ENCODE data around the gene CCNYL1. TPM values are rescaled to one million over a fixed set of nuclear protein-coding genes. Genes with fewer than 3 reads are reported as not detected.
"Not testable (repeated sequence)": the region's sequence is repeated elsewhere in the genome, so short reads cannot be mapped to it uniquely, and the experiment has no call there.

CCNYL1 gene
- total RNA-seq, 2 experiments from 2014 or later = 4.2 to 24.2 TPM

- ChIA-PET POLR2A (interaction anchor here (0.6 to 1.0 kb wide), 7 partner anchors 11 to 107 kb away, joined by 3 to 4 read pairs (median 3); partner anchors contain the start of gene CCNYL1), CTCF (ENCODE audit: unreplicated experiment) (interaction anchor here (1.2 kb wide), 2 partner anchors 9 to 306 kb away, joined by 3 to 6 read pairs; no protein-coding TSS in a partner anchor)
- H3K4me3 ChIP-seq (ENCODE audit: low read depth, low read length, poor library complexity, severe bottlenecking) = no peak overlapping the region
- peaks cover 30% of the 10 kb centered on the region for H3K36me3 ChIP-seq (ENCODE audit: insufficient read depth, low read length)
- no peak for TF ChIP-seq EZH2phosphoT487 (IDR thresholded peaks at IDR 0.05; ENCODE audit: borderline replicate concordance, low read depth, low read length)
- TF ChIP-seq, protein P1, sequence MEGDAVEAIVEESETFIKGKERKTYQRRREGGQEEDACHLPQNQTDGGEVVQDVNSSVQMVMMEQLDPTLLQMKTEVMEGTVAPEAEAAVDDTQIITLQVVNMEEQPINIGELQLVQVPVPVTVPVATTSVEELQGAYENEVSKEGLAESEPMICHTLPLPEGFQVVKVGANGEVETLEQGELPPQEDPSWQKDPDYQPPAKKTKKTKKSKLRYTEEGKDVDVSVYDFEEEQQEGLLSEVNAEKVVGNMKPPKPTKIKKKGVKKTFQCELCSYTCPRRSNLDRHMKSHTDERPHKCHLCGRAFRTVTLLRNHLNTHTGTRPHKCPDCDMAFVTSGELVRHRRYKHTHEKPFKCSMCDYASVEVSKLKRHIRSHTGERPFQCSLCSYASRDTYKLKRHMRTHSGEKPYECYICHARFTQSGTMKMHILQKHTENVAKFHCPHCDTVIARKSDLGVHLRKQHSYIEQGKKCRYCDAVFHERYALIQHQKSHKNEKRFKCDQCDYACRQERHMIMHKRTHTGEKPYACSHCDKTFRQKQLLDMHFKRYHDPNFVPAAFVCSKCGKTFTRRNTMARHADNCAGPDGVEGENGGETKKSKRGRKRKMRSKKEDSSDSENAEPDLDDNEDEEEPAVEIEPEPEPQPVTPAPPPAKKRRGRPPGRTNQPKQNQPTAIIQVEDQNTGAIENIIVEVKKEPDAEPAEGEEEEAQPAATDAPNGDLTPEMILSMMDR (conservative IDR thresholded peaks at IDR 0.05; ENCODE audit: low read length) = peak; percentile 64; the same call in 1 of the 2 replicates
- H4K20me1 ChIP-seq (ENCODE audit: insufficient read depth, low read length) = no peaks in the 10 kb centered on the region
- H3K27ac ChIP-seq (ENCODE audit: low read depth, low read length, poor library complexity, severe bottlenecking) = no peak overlapping the region
- intact Hi-C loops (cut with micrococcal nuclease; ENCODE audit: unreplicated experiment) = loop anchor here (5.0 kb wide), 1 partner anchor 107 kb away; the partner anchor contains the start of gene METTL21A
- no peaks in the 10 kb centered on the region for H3K4me1 ChIP-seq (ENCODE audit: insufficient read depth, low read length, poor library complexity, severe bottlenecking)
- H2AFZ ChIP-seq (ENCODE audit: low read length) = no peak overlapping the region
- H3K9me3 ChIP-seq (ENCODE audit: low read length) = no peaks in the 10 kb centered on the region
- H3K4me2 ChIP-seq (ENCODE audit: low read length) = no peak overlapping the region
- no peaks in the 10 kb centered on the region for H3K9me2 ChIP-seq (ENCODE audit: insufficient read depth, low read length)
- no TSS peak for BruUV-seq (replicated peaks)
- H3K79me2 ChIP-seq (ENCODE audit: insufficient read depth, low read depth, low read length) = no peaks in the 10 kb centered on the region
- peak; percentile 23 for DNase-seq (ENCODE audit: low spot score)
These were observed 22.8 kb downstream of the CCNYL1 start for GRCh38 chr2:207734264-207734635.

GRCh38 chr2:207734636-207735512 is 23.4 kb downstream of the CCNYL1 start:
- intact Hi-C loops (cut with micrococcal nuclease; ENCODE audit: unreplicated experiment) = loop anchor here (5.0 kb wide), 1 partner anchor 108 kb away; the partner anchor contains the start of gene METTL21A
- H3K9me3 ChIP-seq (ENCODE audit: low read length) = no peaks in the 10 kb centered on the region
- H3K4me3 ChIP-seq (ENCODE audit: low read depth, low read length, poor library complexity, severe bottlenecking) = no peak overlapping the region
- H3K36me3 ChIP-seq (ENCODE audit: insufficient read depth, low read length) = peaks cover 28% of the 10 kb centered on the region
- TF ChIP-seq EZH2phosphoT487 (IDR thresholded peaks at IDR 0.05; ENCODE audit: borderline replicate concordance, low read depth, low read length) = no peak
- TF ChIP-seq, protein P1 (conservative IDR thresholded peaks at IDR 0.05; ENCODE audit: low read length) = no peak; the same call in 1 of the 2 replicates
- no peaks in the 10 kb centered on the region for H3K9me2 ChIP-seq (ENCODE audit: insufficient read depth, low read length)
- no peaks in the 10 kb centered on the region for H3K79me2 ChIP-seq (ENCODE audit: insufficient read depth, low read depth, low read length)
- no peak for DNase-seq (ENCODE audit: low spot score)
- CTCF ChIA-PET (ENCODE audit: unreplicated experiment) = interaction anchor here (1.2 kb wide), 1 partner anchor 306 kb away, joined by 3 read pairs; no protein-coding TSS in a partner anchor
- no peak overlapping the region for H2AFZ ChIP-seq (ENCODE audit: low read length)
- H3K4me2 ChIP-seq (ENCODE audit: low read length) = no peak overlapping the region
- H4K20me1 ChIP-seq (ENCODE audit: insufficient read depth, low read length) = no peaks in the 10 kb centered on the region
- POLR2A ChIA-PET = interaction anchor here (0.7 to 1.0 kb wide), 5 partner anchors 10 to 108 kb away, joined by 3 read pairs; no protein-coding TSS in a partner anchor
- no TSS peak for BruUV-seq (replicated peaks)
- no peak overlapping the region for H3K27ac ChIP-seq (ENCODE audit: low read depth, low read length, poor library complexity, severe bottlenecking)
- no peaks in the 10 kb centered on the region for H3K4me1 ChIP-seq (ENCODE audit: insufficient read depth, low read length, poor library complexity, severe bottlenecking)

DNA sequence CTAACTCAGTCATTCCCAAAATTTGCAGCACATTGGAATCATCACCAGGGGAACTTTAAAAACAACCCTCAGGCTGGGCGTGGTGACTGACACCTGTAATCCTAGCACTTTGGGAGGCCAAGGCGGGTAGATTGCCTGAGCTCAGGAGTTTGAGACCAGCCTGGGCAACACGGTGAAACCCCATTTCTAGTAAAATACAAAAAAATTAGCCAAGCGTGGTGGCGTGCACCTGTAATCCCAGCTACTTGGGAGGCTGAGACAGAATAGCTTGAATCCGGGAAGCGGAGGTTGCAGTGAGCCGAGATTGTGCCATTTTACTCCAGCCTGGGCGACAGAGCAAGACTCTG is 24.0 kb downstream of the CCNYL1 start:
- CTCF ChIA-PET (ENCODE audit: unreplicated experiment); H3K27ac ChIP-seq (ENCODE audit: low read depth, low read length, poor library complexity, severe bottlenecking); H3K9me3 ChIP-seq (ENCODE audit: low read length); H3K9me2 ChIP-seq (ENCODE audit: insufficient read depth, low read length); BruUV-seq (replicated peaks); H3K4me1 ChIP-seq (ENCODE audit: insufficient read depth, low read length, poor library complexity, severe bottlenecking); H3K79me2 ChIP-seq (ENCODE audit: insufficient read depth, low read depth, low read length); H3K4me2 ChIP-seq (ENCODE audit: low read length); H2AFZ ChIP-seq (ENCODE audit: low read length); H4K20me1 ChIP-seq (ENCODE audit: insufficient read depth, low read length); H3K4me3 ChIP-seq (ENCODE audit: low read depth, low read length, poor library complexity, severe bottlenecking); intact Hi-C loops (cut with micrococcal nuclease; ENCODE audit: unreplicated experiment); DNase-seq (ENCODE audit: low spot score): not testable (repeated sequence)
- POLR2A ChIA-PET = interaction anchor here (0.7 kb wide), 1 partner anchor 45 kb away, joined by 3 read pairs; no protein-coding TSS in a partner anchor
- H3K36me3 ChIP-seq (ENCODE audit: insufficient read depth, low read length) = peaks cover 23% of the 10 kb centered on the region; the same call in 1 of the 2 replicates
